ENCODE measurements around the gene UROS. TPM values are rescaled to one million over a fixed set of nuclear protein-coding genes. Genes with fewer than 3 reads are reported as not detected.

The UROS gene
- total RNA-seq, 1 donor from 2014 or later = 36.1 TPM

- no peak for DNase-seq (ENCODE audit: low spot score)
These were observed 60.1 kb downstream of the UROS start for GRCh38 chr10:125762692-125763648.

- DNase-seq (ENCODE audit: low spot score) = no peak
These were observed 61.1 kb downstream of the UROS start for GRCh38 chr10:125761961-125762360.

GRCh38 chr10:125757742-125758141, 65.3 kb downstream of the UROS start:
- no peak for DNase-seq (ENCODE audit: low spot score)

GRCh38 chr10:125756853-125757487, 66.1 kb downstream of the UROS start:
- no peak for DNase-seq (ENCODE audit: low spot score)

- DNase-seq (ENCODE audit: low spot score) = no peak
These were observed 66.9 kb downstream of the UROS start for GRCh38 chr10:125756196-125756595.

GRCh38 chr10:125747417-125747816, 75.6 kb downstream of the UROS start:
- no peak for DNase-seq (ENCODE audit: low spot score)

- DNase-seq (ENCODE audit: low spot score) = no peak
These were observed 78.1 kb downstream of the UROS start for GRCh38 chr10:125744909-125745308.

GRCh38 chr10:125742465-125742864, 80.6 kb downstream of the UROS start:
- DNase-seq (ENCODE audit: low spot score) = no peak

GRCh38 chr10:125739994-125740679, 82.9 kb downstream of the UROS start:
- DNase-seq (ENCODE audit: low spot score) = no peak

Other genes starting within 250 kb of the UROS start
- gene TEX36, start 140.1 kb downstream of the UROS start, total RNA-seq = not detected
- gene EDRF1, start 103.5 kb downstream of the UROS start, total RNA-seq = 15.4 TPM
- 0.17 TPM for gene MMP21, start 47.4 kb downstream of the UROS start, total RNA-seq
- gene BCCIP, start 288 bp upstream of the UROS start, total RNA-seq = 40.7 TPM
- 31.7 TPM for gene DHX32, start 58.0 kb upstream of the UROS start, total RNA-seq
- gene FANK1, start 73.3 kb upstream of the UROS start, total RNA-seq = 5.3 TPM